OCI-LY7 (cell line): ENCODE measurements around the gene CAPSL.

Experiments
- EZH2phosphoT487 ChIP-seq: fragments of 200-600 bp; sonication (generic); IDR thresholded peaks from 2 replicates; pipeline ENCODE4 v1.6.1; 2018; ENCODE audit warnings: low read depth, borderline replicate concordance, mild to moderate bottlenecking, mixed run types, antibody characterized with exemption, low read length, moderate library complexity, mixed read lengths
- TF ChIP-seq, protein P1 (sequence below): fragments of 200-600 bp; sonication (generic); conservative IDR thresholded peaks from 2 replicates; pipeline ENCODE4 v1.5.1; 2014; ENCODE audit warnings: mild to moderate bottlenecking, antibody characterized with exemption, low read length, moderate library complexity, mixed read lengths

DNA sequence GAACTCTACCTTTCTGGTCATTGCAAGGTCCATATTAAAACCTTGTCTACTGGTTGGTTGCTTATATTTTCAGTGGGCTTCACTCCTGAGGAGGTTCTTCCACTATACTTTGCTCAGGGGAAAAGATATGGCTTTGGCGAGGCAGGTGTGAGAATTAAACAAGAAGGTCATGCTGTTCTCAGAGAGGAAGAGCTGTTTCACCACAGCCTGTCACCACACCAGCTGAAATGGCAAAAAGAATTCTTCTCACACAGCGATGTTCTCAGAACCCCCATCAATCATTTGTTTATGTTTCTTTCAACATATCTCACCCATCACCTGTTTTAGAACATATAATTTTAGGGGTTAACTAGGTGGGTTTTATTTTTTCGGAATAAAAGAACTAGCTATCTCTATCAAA is 38.6 kb downstream of the CAPSL start:
- TF ChIP-seq, protein P1, sequence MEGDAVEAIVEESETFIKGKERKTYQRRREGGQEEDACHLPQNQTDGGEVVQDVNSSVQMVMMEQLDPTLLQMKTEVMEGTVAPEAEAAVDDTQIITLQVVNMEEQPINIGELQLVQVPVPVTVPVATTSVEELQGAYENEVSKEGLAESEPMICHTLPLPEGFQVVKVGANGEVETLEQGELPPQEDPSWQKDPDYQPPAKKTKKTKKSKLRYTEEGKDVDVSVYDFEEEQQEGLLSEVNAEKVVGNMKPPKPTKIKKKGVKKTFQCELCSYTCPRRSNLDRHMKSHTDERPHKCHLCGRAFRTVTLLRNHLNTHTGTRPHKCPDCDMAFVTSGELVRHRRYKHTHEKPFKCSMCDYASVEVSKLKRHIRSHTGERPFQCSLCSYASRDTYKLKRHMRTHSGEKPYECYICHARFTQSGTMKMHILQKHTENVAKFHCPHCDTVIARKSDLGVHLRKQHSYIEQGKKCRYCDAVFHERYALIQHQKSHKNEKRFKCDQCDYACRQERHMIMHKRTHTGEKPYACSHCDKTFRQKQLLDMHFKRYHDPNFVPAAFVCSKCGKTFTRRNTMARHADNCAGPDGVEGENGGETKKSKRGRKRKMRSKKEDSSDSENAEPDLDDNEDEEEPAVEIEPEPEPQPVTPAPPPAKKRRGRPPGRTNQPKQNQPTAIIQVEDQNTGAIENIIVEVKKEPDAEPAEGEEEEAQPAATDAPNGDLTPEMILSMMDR = no peak
- TF ChIP-seq EZH2phosphoT487 = no peak
